OCI-LY1 (cell line): Measurements from ENCODE around the gene SPATA9.

ENCODE experiments used
- EZH2 ChIP-seq: fragments of 200-600 bp; sonication (generic), shearing (Covaris generic); IDR thresholded peaks from 2 replicates; pipeline ENCODE4 v1.8.0; 2017; ENCODE audit warnings: borderline replicate concordance, mixed run types, mild to moderate bottlenecking, antibody characterized with exemption, low read length, moderate library complexity, mixed read lengths
- TF ChIP-seq, protein P1 (sequence below): fragments of 200-600 bp; sonication (generic), shearing (Covaris generic); IDR thresholded peaks from 2 replicates; pipeline ENCODE4 v1.5.1; 2017; ENCODE audit warnings: mild to moderate bottlenecking, antibody characterized with exemption, low read length, moderate library complexity, mixed read lengths

DNA sequence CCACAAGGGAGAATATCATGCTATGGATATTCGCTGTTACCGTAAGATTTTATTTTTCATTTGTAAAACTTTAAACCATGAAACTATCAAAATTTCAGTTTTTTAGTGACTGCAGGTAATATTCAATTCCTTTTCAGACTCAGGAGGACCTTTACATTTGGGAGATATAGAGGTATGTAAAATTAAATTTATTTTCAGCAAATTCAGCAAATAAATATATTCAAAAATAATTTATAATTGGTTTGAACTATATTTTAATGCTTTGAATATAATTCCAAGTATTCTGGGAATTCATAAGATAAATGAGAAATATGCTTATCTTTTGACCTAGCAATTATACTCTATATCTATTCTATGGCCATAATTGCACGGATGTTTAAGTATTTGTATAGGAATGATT, 28.6 kb downstream of the SPATA9 start:
- TF ChIP-seq, protein P1, sequence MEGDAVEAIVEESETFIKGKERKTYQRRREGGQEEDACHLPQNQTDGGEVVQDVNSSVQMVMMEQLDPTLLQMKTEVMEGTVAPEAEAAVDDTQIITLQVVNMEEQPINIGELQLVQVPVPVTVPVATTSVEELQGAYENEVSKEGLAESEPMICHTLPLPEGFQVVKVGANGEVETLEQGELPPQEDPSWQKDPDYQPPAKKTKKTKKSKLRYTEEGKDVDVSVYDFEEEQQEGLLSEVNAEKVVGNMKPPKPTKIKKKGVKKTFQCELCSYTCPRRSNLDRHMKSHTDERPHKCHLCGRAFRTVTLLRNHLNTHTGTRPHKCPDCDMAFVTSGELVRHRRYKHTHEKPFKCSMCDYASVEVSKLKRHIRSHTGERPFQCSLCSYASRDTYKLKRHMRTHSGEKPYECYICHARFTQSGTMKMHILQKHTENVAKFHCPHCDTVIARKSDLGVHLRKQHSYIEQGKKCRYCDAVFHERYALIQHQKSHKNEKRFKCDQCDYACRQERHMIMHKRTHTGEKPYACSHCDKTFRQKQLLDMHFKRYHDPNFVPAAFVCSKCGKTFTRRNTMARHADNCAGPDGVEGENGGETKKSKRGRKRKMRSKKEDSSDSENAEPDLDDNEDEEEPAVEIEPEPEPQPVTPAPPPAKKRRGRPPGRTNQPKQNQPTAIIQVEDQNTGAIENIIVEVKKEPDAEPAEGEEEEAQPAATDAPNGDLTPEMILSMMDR: no peak
- TF ChIP-seq EZH2: no peak
